Dermis microvascular lymphatic vessel endothelial cell (primary cell): Measurements from ENCODE around the gene RTN1. TPM values are rescaled to one million over a fixed set of nuclear protein-coding genes. Genes with fewer than 3 reads are reported as not detected.
A peak's percentile ranks its signal among the peaks of the same experiment; 100 is the strongest.

ENCODE experiments used
- DNase-seq, 2 donors: peaks; one replicate each; pipeline versions ENCODE4 v3.0.0 to v3.0.0-alpha.2; 2010; ENCODE audit warnings: low read depth in 2 of 2
- total RNA-seq: library from RNA; depleted of rRNA; stranded (reverse); fragments of >200 nt; gene quantifications from 2 replicates; pipeline ENCODE4 v1.2.1, GENCODE V29; 2014

RTN1 gene, protein sequence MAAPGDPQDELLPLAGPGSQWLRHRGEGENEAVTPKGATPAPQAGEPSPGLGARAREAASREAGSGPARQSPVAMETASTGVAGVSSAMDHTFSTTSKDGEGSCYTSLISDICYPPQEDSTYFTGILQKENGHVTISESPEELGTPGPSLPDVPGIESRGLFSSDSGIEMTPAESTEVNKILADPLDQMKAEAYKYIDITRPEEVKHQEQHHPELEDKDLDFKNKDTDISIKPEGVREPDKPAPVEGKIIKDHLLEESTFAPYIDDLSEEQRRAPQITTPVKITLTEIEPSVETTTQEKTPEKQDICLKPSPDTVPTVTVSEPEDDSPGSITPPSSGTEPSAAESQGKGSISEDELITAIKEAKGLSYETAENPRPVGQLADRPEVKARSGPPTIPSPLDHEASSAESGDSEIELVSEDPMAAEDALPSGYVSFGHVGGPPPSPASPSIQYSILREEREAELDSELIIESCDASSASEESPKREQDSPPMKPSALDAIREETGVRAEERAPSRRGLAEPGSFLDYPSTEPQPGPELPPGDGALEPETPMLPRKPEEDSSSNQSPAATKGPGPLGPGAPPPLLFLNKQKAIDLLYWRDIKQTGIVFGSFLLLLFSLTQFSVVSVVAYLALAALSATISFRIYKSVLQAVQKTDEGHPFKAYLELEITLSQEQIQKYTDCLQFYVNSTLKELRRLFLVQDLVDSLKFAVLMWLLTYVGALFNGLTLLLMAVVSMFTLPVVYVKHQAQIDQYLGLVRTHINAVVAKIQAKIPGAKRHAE
- under 0.01 and 0.13 TPM in 2 replicates for total RNA-seq

- DNase-seq, result peak in 1 of 2 donors; percentile 49
Measured at GRCh38 chr14:59870277-59871165, at the start of gene RTN1. TSS of gene RTN1 (minus strand) at chr14:59870776. CDS start at chr14:59870630, 146 bp downstream.

DNA sequence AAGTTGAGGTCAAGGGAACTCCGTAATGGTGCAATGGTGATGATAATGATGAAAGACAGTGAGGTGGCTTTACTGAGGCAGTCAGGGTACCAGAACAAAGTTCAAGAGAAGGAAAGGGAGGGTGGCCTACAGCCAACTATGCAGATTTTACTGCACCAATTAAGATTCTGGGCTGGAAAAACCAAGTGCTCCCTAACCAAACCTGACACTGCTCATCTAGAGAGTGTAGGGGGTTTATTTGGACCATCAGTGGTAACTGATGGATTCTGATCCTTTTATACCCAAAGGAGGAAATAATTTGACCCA is 49.8 kb upstream of the RTN1 start:
- no peak for DNase-seq

GRCh38 chr14:59919570-59920377 is 49.2 kb upstream of the RTN1 start, which contains the start of gene LRRC9:
TSS of gene LRRC9 (plus strand) at chr14:59920144.
- DNase-seq, result no peak

DNA sequence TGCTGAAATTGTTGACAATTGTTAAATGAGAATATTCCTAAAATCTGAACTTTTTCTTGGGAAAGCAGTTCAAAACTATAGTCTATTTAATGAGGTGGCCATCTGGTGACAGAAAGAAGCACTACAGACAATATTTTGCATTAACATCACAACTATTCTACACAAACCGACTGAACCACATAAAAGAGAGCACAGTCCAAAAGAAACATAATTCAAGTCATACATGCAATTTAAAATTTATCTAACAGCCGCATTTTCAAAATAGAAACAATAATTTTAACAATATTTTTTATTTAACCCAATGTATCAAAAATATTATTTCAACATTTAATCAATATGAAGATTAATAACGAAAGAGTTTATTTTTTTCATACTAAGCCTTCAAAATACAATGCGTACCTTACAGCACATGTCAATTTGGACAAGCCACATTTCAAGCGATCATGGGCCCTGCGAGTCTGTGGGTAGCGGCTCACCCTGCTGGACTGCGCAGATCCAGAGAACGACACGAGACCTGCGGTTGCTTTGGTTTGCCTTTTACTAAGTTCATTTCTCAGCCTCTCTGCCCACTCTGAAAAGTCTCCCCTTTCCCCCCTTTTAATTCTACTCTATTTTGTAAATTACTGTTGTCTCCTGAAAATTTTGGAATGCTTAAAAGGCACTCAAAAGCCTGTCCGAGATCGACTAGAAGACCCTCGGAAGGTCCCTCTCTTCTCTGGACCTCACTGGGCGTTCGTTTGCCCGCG is 48.4 kb upstream of the RTN1 start:
- DNase-seq, result peak; percentile 11 to 30

GRCh38 chr14:59913187-59913586 is 42.6 kb upstream of the RTN1 start:
- no peak for DNase-seq

GRCh38 chr14:59912443-59912842 is 41.9 kb upstream of the RTN1 start:
- no peak for DNase-seq

GRCh38 chr14:59905188-59905587 is 34.6 kb upstream of the RTN1 start:
- no peak for DNase-seq

- no peak for DNase-seq
Measured at GRCh38 chr14:59904184-59904583, 33.6 kb upstream of the RTN1 start.

- no peak for DNase-seq
Measured at GRCh38 chr14:59900556-59900955, 30.0 kb upstream of the RTN1 start.

DNA sequence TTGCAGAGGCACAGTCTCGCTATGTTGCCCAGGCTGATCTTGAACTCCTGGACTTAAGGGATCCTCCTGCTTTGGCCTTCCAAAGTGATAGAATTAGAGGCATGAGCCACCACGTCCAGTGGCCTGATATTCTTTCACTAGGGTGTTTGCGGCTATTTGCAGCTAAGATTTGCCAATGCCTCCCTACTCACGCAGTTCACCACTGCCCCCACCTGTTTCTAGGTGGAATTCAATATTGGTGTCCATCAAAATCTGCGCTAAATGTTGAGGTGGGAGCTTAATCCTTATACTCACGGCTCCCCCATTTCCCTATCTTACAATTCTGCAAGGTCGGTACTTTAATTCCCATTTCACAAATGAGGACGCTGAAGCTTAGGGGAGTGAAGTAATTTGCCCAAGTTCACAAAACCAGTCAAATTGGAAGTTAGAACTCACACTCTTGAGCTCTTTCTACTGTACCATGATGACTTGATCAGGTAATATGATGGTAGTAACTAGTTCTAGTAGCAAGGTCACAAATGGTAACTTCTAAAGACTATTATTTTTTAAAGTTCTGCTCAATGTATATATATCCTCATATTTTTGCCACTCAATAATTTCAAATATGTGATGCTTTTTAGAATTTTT is 27.3 kb upstream of the RTN1 start:
- peak; percentile 3 to 30 for DNase-seq

GRCh38 chr14:59895721-59896120 is 25.1 kb upstream of the RTN1 start:
- no peak for DNase-seq

DNA sequence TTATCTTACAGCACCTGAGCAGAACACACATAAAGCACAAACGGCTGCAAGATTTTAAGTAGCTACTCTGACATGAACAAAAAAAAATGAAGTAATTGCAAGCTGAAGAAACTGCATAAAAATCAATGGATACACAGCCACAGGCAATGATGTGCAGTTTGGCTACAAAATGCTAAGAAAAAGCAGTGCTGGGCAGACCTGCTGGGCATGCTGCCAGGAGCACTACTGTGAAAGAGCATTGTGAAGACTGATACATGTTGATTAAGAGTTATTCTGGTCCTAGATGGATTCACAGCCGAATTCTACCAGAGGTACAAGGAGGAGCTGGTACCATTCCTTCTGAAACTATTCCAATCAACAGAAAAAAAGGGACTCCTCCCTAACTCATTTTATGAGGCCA is 20.1 kb upstream of the RTN1 start:
- no peak for DNase-seq

DNA sequence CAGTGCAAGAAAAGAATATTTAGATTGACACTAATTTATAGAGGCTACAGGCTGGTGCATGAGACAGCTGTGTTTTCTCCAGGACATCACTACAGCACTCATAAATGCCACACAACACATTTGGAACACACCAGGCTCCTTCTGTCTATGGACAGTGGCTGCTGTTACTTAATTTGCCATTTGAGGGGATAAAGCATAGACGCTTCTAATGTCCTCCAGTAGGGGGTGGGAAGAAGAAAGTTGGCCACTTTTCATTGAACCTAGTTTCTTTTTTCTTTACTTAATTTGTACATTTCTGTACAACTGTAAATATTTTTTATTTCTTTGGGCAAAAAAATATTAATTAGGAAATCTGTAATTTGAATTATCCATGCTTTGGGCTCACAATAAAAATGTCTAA is 12.4 kb upstream of the RTN1 start:
- no peak for DNase-seq

- DNase-seq, result no peak
Measured at GRCh38 chr14:59871166-59871495, 555 bp upstream of the RTN1 start.

DNA sequence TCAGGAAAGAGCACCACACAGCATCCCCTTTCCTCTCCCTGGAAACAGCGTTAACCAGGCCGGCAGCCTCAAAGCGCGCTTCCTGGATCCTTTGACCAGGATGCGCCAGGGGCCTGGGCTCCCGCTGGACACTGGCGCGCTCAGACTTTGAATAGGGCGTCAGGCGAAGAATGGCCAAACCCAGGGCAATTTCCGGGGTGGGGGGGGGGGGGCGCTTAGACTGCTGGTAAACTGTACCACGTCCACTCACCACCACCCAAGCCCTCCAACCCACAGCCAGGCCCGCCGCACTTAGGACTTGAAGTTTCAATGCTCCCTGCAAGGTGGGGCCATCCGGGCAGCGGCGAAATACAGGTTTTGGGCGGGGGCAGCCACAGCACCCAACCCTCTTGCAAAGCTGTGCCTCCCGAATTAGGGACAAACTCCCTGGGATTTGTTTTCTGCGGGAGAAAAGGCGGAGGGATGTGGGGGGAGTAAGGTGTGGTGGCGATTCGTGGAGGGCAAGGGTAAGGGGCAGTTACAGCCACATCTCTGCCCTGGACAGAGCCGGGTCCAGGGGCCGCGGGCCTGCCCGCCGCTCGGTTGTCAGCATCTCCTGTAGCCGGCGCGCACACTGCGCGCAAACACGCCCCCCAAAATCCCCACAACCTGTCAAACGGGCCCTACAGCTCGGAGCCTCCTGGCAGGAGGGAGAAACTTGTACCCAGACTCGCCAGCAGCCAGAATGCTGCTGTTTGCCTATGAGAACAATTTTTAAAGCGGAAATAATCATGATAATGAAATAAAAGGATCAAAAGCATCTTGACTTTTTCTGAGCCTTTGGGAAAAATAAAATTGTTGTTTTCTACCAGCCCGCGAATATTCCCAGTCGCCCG is 958 bp downstream of the RTN1 start:
- DNase-seq, result no peak

DNA sequence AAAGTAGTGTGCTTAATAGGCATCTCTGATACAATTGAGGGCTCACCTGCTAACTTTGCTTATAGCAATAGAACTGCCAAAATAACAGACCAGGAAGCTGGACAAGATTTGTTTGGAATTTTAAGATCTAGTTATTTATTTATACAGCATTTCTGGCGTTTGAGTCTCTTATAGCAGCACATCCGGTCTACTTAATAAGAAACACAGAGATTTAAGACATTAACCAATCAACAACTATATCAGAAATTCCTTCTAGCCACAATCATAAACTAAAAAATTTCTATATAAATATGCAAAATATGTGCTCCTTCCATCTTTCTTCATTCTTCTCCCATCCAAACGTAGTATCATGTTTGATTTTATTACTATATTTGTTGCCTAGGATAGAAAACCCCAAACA is 2.6 kb downstream of the RTN1 start:
- no peak for DNase-seq

GRCh38 chr14:59863806-59864525 is 6.6 kb downstream of the RTN1 start:
- no peak for DNase-seq

DNA sequence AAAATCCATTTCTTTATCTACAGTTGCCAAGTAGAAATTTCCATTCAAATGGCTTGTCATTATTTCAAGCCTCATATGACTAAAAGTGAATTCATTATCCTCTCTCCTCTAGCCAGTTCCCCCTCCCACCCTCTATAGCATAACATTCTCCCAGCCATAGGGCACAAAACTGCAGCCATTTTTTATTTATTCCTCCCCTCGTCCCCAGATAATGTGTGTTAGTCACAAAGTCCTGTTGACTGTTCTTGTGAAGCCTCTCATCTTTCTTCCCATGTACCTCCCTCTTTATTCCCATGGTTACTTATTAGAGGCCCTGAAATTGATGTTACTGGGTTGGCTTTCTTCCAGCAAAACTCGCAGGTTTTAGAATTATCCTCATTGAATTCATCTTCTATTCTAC is 13.2 kb downstream of the RTN1 start:
- no peak for DNase-seq
